GM19372 (cell line): ENCODE measurements around the gene HEYL.

ENCODE experiments used
- ATAC-seq: cut with Tn5 transposase; IDR thresholded peaks from one replicate; pipeline ENCODE4 v1.9.1; 2021; ENCODE audit warnings: mild to moderate bottlenecking, low read depth, moderate library complexity; ENCODE audit not compliant: unreplicated experiment

Gene HEYL

DNA sequence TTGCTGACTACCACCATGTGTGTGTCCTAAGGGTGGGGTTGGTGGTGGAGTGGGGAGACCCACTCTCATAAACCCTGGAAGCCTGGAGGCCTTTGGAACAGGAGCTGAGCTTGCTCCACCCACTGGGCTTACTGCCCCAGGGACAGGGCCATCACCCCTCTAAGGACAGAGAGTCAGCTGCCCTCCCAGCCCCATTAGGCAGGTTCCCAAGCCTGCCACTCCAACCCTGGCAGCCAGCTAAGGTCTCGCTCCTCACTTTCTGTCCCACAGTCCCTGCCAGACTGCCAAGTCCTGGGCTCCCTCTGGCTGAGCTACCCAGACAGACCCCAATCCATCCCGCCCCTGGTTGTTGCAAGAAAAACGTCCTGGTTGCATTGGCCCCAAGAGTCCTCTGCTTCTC lies 28.7 kb upstream of the HEYL start:
- ATAC-seq, result no peak

DNA sequence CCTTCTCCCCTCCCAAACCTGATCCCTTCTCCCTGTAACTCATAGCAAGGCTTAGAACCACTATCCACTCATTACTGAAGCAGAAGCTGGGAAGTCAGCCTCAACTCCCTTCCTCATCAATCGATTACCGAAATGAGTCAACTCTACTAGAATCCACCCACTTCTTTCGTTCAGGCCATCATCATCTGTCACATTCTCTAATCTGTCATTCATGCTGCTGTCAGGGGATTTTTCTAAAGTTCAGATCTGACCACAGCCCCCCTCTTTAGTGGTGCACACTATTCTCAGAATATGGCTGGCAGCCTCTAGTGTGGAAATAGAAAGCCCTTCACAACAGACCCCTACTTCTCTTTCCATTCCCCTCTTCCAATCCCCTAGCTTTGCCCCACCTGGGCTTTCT lies 27.3 kb upstream of the HEYL start:
- peak; percentile 88 for ATAC-seq

DNA sequence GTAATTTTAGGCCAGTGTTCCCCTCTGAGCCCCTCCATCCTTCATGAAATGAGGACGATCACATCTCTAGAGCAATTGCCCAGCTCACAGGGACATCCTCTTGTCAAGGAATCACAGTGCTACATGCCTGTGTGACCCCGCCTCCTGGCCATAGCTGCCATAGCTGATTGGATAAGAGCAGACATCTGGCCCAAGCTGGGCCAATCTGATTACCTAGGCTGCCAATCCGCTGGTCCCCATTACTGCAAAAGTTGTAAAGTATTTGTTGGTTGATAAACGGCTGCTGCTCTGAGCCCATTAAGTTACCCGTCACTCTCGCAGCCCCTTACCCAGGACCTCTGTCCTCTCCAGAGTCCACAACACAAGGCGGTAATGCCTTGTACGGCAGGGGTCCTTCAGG lies 24.1 kb upstream of the HEYL start:
- ATAC-seq, result no peak

DNA sequence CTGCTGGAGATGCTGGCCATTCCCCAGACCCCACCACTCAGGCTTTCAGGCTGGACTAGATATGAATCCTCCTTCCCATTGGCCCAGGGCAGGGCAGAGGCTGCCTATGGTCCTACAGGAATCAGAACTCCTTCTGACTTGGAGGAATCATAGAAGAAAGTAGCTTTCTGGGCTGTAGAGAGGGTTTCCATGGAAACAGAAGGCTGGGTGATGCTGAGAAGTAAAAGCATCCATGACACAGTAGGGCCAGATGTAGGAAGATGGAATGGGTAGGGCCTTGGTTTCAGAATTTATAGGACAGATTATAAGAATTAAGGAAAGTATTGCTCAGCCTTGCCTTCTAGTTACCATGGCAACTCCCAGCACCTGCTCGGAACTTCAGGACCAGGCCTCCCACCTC lies 23.4 kb upstream of the HEYL start:
- ATAC-seq, result no peak

DNA sequence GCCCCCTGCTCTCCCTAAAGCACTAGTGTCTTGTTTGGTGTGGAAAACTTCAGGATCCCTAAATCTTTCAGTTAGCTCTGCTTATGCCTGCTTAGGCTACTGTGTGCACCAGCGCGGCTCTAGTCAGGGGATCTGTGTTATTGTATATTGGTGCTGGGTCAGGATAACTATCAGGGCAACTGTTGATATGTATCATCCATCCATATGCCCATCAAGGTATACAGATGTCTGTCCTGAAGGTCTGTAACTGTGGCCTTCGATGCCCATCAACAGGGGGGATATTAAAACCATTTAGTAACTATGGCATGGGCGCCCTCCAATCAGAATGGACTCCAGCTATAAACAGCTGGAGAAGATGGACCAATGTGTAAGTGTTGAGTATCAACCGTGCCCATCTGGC lies 20.1 kb upstream of the HEYL start:
- ATAC-seq, result no peak

DNA sequence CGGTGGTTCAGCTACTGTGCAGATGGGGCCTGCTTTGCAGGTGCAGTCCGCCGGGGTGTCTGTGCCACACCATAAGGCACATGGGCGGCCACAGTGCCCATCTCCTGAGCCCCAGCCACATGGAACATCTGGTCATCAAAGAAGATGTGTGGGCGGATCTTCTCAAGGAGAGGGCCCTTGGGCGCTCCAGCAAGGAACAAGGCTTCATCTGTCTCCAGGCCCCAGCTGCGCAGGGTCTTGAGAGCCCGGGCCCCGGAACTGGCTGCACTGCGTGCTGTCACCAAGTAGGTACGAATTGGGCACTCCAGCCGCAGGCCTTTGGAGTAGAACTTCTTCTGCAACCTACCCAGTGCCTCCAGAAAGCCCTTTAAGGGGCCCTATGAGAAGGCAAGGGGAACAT lies 19.7 kb upstream of the HEYL start:
- no peak for ATAC-seq

DNA sequence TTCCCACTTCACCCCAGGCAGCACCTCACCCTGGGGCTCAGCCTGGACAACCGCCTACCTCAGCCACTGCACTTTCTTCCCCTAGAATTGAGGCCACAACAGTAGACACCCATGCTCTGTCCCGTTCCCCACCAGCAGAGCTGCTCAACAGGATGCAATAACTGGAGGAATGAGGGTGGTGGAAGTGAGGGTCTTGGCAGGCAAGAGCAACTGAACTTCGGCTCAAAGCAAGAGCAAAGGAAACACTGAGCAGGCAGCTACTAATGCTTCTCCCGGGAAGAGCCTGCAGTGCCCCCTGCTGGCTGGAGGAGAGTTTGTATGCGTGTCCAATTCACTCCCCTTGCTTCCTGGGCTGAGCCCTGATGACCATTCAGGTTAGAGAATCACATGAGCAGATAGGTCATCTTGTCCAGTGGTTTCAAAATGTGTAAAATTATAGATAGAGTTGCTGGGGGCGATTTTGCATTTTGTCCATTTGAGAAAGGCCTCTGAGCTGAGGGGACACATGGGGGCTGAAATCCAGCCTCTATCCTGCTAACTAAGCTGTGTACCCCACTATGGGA lies 18.6 kb upstream of the HEYL start:
- ATAC-seq, result no peak

DNA sequence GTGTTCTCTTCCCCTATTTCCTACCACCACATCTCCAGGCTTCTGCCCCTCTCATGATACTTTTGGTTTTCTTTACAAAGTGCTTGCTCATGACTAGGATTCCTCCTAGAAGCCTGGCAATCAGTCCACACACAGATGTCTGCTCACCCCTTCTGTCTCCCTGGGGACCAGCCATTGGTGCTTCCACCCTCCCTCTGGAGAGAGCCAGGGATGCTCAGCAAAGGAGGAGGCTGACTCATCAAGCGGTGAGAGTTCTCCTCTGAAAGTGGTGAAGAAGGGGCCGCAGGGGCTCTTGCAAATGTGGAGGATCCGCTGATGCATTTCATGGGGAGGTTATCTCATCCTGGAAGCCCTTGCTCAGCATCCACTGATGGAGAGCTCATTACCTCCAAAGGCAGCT lies 18.0 kb upstream of the HEYL start:
- no peak for ATAC-seq

DNA sequence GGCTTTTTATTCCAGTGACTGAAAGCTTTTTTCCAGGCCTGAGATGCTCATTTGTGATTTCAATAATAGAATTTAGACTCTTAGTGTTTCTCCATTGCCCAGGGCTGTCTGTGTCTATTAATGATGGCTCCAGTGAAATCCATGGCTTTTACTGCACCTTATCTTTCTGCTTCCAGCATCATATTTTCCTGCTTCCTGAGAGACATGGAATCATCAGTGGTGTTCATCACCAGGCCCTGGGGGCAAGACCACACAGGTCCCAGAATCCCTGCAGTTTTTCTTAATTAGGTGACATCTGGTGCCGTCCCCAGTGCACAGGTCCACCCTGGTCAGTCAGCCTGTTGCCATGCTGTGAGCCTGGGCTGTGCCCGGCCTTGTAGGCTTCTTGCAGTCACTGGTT lies 16.9 kb upstream of the HEYL start:
- ATAC-seq, result no peak

DNA sequence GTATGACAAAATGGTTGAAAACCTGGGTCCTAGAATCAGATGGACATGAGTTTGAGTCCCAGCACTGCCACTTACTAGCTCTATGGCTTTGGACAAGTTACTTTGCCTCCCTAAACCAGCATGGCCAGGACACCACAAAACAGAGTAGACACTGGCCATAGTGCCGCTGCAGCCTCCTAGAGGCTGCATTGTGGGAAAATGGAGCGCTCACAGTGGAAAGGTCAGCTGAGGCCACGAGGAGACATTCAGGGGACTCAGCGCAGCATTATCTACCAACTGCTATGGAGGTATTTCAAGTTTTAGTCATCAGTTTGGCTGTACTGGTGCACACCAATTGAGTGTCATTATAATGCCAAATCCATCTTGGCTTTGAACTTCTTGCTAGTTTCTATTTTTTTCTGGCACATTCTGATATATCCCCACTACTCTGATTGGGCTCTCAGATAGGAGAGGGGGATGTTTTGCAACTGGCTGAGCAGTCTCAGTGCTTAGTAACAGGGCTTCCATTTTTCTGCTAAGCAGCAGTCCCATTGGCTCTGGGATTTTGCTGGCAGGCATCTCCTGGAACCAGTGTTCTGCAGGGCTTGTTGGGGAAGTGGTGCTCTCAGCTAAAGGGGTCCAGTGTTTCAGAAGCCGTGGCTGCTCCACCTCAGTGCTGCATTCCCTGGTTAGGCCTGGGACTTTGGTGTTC lies 16.3 kb upstream of the HEYL start:
- ATAC-seq, result no peak

DNA sequence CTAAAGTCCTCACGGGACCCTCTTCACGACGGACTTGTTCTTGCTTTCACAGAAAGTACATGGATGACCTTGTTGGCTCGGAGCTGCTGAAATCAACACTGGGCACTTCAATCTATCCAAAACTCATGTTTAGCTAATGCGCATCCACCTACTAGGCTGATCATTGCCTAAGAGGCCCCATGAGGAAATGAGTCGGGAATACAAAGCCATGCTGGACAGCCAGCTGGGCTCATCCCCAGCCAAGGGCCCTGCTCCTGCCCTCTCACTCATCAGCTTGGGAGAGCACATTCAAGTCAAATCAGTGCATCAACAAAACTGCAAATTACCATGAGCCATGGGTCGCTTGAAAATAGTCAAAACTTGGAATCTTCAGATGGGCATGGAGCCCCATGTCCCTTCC lies 14.8 kb upstream of the HEYL start:
- ATAC-seq, result no peak

DNA sequence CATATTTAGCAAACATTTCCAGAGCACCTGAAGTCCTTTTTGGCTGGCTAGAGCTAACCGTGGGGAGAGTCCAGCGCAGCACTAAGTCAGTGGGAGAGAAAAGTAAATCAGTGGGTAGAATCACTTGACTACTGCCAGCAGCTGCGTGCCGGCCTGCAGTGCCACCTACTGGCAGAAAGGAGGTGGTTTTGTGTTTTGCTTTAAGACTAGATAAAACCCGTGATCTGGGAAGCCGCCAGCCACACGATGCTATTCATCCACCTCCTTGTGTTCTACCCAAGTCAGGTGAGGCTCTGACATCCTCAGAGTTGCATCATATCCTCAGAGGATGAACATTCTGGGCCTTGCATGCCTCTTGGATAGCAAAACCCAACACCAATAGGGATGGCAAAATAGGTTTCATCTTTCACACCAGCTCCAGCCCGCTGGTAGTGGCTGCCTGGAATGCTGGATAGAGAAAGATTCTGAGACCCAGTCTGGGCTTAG lies 14.1 kb upstream of the HEYL start:
- no peak for ATAC-seq

DNA sequence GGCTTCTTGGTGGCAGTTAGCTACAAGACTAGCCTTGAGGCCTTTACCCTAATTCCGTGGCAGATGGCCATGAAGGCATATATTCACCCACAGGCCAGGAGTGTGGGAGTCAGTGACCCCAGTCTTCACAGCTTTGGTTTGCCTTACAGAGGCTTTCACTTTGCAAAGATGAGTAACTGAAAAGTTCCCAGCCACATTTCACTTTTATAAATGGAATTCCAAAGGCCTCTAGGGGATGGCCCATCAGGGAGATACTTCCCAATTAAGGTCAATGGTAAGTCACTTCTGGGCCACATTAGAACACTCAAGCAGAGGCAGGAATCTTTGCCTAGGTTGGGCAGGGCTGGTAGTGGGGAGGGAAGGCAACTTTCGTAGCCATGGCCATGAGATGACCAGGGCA lies 13.1 kb upstream of the HEYL start:
- no peak for ATAC-seq

DNA sequence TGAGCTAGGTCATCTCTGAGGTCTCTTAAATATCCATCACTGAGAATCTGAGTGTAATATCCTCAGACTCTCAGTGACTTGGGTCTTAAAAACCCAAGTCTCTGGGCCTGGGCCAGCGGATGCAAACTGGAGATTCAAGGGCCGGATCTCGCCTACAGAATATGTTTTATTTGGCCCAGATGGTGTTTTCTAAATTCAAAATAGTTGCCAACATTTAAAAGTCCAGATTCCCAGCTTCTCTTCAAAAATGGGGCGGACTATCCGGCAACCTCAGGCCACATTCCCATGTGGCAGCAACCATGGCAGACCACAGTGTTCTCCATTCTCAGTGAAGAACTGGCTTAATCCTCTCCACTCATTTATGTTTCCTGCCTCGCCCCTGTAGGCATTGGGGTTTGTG lies 12.7 kb upstream of the HEYL start:
- no peak for ATAC-seq

DNA sequence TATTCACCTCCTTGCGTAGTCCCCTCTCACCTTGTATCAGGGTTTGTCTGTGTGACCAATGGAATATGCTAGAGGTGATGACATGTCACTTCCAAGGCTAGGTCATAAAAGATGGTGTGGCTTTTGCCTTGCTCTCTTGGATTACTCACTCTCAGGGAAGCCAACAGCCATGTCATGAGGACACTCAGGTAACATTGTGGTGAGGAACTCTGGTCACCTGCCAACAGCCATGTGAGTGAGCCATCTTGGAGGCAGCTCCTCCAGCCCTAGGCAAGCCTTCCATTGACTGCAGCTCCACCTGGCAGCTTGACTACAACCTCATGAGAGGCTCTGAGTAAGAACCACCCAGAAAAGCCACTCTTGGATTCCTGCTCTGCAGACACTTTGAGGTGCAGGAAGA lies 11.0 kb upstream of the HEYL start:
- ATAC-seq, result no peak

DNA sequence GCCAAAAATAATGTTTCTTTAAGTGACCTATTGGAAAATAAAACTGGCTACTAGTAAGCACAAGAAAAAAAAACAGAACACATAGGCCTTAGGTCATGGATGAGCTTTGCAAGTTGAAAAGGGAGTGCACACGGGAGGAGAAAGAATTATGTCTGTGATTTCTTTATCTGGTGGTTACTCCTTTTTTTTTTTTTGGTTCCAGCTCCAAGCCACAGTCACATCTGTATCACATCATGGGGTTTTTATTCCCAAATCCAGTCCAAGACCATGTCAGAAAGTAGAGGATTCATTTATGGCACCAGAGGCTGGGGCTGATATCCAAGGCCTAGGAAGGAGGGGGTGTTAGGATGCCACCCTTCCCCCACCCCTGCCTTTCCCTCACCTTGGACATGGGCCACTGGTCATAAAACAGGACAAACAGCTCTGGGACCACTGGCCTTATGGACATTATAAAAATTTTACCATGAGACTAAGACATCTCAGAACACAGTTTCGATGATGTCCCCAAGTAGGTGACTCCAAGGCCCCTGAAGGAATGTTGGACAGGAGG lies 10.3 kb upstream of the HEYL start:
- ATAC-seq, result no peak

DNA sequence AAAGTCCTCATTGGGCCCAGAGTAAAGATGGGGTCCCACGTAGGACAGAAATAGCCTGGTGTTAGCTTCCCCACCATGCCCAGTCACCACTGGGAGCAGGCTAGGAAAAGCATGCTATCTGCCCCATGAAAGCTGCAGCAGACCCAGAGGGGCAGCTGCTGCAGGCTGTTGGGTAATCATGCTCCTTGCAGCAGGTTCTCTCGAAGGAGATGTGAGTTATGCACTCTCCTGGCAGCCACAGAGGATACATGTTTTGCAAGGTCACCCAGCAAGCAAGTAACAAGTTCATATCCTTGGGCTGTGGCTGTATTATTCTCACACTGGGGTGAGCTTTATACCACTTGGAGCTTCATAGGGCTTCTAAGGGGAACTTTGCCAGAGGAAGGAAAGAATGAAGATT lies 9.1 kb upstream of the HEYL start:
- no peak for ATAC-seq

DNA sequence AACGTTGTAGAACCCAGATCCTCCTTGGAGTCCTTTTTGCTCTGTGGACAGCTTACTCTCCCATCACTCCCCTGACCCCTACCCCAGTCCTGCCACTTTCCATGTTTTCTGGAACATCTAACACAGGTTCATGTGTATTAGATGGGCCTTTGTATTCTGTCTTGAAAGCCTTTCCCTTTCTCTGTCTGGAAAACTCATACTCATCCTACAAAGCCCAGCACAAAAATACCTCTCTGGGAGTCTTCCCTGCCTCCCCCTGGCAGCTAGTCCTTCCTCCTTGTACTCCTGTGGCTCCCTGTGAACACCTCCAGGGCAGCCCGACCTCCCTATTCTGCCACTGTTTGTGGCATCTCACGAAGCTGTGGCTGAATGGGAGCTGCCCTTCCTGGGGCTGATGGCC lies 7.8 kb upstream of the HEYL start:
- no peak for ATAC-seq

DNA sequence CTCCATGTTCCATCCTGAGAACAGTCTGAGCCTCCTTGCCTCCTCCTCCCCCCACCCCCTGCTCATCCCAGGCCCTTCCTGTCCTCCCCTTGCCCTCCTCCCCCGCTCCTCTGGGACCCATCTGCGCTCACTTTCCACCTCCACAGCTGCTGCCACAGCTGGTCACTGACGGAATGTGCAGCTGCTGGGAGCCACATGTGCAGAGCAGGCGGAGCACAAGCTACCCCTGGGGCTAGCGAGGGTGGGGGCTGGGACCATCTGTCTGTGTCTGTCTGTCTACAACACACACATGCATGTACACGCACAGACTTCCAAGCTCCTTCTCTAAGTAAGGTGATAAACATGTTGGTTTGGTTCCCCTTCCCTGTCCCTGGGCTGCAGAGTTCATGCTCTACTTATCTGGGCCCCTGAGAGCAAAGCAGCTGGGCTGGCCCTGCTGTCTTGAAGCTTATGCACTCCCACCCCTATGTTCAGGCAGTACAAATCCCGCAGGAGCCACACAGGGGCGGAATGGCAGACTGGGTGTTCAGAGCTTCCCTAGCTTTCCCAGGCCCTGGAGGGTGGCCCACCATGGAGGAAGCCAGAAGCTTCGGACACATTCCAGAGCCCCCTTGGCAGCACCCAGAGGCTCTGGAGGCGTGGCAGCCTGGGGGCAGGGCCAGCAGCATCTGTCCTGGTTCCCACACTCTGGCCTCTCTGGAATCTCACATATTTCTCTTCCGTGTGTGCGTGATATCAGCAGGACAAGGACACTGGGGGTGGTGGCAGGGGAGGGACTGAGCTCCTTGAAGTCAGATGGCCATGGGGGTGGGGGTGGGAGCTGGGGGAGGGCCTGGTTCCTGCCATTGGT lies 7.0 kb upstream of the HEYL start:
- no peak for ATAC-seq

DNA sequence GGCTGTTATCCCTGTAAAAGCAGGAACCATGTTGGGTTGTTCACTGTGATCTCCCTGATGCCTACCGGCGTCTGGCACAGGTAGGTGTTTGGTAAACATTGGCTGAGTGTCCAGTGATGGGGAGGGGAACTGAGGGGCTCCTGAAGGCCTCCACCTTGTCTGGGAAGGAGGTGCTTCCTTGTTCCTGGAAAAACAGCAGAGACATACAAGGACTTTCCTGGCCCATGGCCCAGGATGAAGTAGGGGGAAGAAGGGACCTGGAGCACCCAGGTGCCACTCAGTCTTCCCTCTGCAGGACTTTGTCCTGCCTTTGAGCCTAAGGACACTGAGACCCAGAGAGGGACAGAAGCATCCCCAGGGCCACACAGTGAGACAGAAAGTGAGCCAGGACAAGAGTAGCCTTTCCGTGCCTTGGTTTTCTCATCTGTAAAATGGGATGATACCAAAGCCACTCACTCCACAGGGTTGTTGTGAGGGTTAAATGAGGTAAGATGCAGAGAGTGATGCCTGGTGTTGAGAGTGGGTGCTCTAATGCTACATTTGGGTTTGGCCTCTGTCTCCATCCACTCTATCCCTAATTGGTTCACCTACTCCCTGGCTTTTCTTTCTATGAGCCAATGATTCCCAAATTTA lies 6.1 kb upstream of the HEYL start:
- ATAC-seq, result no peak

DNA sequence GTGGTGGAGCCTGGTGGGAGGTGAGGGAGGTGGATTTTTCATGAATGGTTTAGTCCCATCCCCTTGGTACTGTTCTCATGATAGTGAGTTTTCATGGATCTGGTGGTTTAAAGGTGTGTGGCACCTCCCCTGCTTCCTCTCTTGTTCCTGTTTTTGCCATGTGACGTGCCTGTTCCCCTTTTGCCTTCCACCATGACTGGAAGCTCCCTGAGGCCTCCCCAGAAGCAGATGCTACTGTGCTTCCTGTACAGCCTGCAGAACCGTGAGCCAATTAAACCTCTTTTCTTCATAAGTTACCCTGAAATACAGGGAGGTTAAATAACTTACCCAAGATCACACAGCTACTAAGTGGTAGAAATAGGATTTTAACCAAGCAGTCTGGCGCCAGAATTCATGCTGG lies 4.3 kb upstream of the HEYL start:
- ATAC-seq, result no peak
